H9 (cell line): Measurements from ENCODE around the gene PIK3C2B. TPM values are rescaled to one million over a fixed set of nuclear protein-coding genes. Genes with fewer than 3 reads are reported as not detected.

Source experiments
- DNase-seq: peaks from one replicate; pipeline ENCODE4 v3.0.0-alpha.2; 2017
- H2AFZ ChIP-seq: one replicate; pipeline ENCODE4 v1.6.1; 2013; ENCODE audit warnings: mild to moderate bottlenecking, low read length, control low read depth, moderate library complexity
- H2AK5ac ChIP-seq: 2 replicates; pipeline ENCODE4 v1.6.1; 2013; ENCODE audit warnings: low read length, control low read depth, mixed read lengths; ENCODE audit not compliant: insufficient read length
- H2BK120ac ChIP-seq: one replicate; pipeline ENCODE4 v1.6.1; 2013; ENCODE audit warnings: low read depth, mild to moderate bottlenecking, low read length, control low read depth, inconsistent platforms; ENCODE audit not compliant: poor library complexity, severe bottlenecking
- H2BK12ac ChIP-seq: 2 replicates; pipeline ENCODE4 v1.6.1; 2013; ENCODE audit warnings: low read length, control low read depth, mixed read lengths, low read depth; ENCODE audit not compliant: insufficient read length
- H2BK15ac ChIP-seq: 2 replicates; pipeline ENCODE4 v1.6.1; 2013; ENCODE audit warnings: low read depth, low read length, control low read depth
- H2BK20ac ChIP-seq: one replicate; pipeline ENCODE4 v1.6.1; 2013; ENCODE audit warnings: low read depth, mild to moderate bottlenecking, low read length, control low read depth, inconsistent platforms; ENCODE audit not compliant: poor library complexity, severe bottlenecking
- H2BK5ac ChIP-seq: 2 replicates; pipeline ENCODE4 v1.6.1; 2013; ENCODE audit warnings: low read length, control low read depth, mixed read lengths; ENCODE audit not compliant: insufficient read length
- H3K14ac ChIP-seq: 2 replicates; pipeline ENCODE4 v1.6.1; 2013; ENCODE audit warnings: low read length, control low read depth; ENCODE audit not compliant: insufficient read depth
- H3K18ac ChIP-seq: 2 replicates; pipeline ENCODE4 v1.6.1; 2013; ENCODE audit warnings: low read depth, mild to moderate bottlenecking, mixed read lengths, low read length, control low read depth; ENCODE audit not compliant: insufficient read length
- H3K23ac ChIP-seq: 2 replicates; pipeline ENCODE4 v1.6.1; 2013; ENCODE audit warnings: low read length, control low read depth, mixed read lengths, low read depth; ENCODE audit not compliant: insufficient read length
- H3K23me2 ChIP-seq: 2 replicates; pipeline ENCODE4 v1.6.1; 2013; ENCODE audit warnings: low read depth, mild to moderate bottlenecking, mixed read lengths, low read length, control low read depth; ENCODE audit not compliant: insufficient read length, poor library complexity, severe bottlenecking
- H3K27ac ChIP-seq: 2 replicates; pipeline ENCODE4 v1.5.1; 2013; ENCODE audit warnings: low read length, control low read depth, mixed read lengths, low read depth; ENCODE audit not compliant: insufficient read length
- H3K27me3 ChIP-seq: 2 replicates; pipeline ENCODE4 v1.6.1; 2013; ENCODE audit warnings: low read length, control low read depth, inconsistent platforms; ENCODE audit not compliant: insufficient read depth
- H3K4ac ChIP-seq: 2 replicates; pipeline ENCODE4 v1.6.1; 2013; ENCODE audit warnings: low read depth, mild to moderate bottlenecking, control low read depth, inconsistent platforms, low read length, moderate library complexity
- H3K4me1 ChIP-seq: 2 replicates; pipeline ENCODE4 v1.6.1; 2013; ENCODE audit warnings: low read length, control low read depth, inconsistent platforms; ENCODE audit not compliant: insufficient read depth
- H3K4me2 ChIP-seq: 2 replicates; pipeline ENCODE4 v1.6.1; 2013; ENCODE audit warnings: low read length, control low read depth, mixed read lengths; ENCODE audit not compliant: insufficient read length, insufficient read depth
- H3K56ac ChIP-seq: 2 replicates; pipeline ENCODE4 v1.6.1; 2013; ENCODE audit warnings: low read depth, mild to moderate bottlenecking, mixed read lengths, low read length, control low read depth; ENCODE audit not compliant: insufficient read length
- H3K79me1 ChIP-seq: 2 replicates; pipeline ENCODE4 v1.6.1; 2013; ENCODE audit warnings: low read depth, mild to moderate bottlenecking, moderate library complexity, low read length, control low read depth, inconsistent platforms; ENCODE audit not compliant: insufficient read depth, poor library complexity, severe bottlenecking
- H3K79me2 ChIP-seq: 2 replicates; pipeline ENCODE4 v1.6.1; 2013; ENCODE audit warnings: low read length, control low read depth, inconsistent platforms; ENCODE audit not compliant: insufficient read depth
- H3K9ac ChIP-seq: 2 replicates; pipeline ENCODE4 v1.6.1; 2013; ENCODE audit warnings: low read length, control low read depth, mixed read lengths; ENCODE audit not compliant: insufficient read length; ENCODE audit errors: extremely low read depth
- H3K9me3 ChIP-seq: one replicate; pipeline ENCODE4 v1.6.1; 2013; ENCODE audit warnings: low read depth, low read length, inconsistent platforms; ENCODE audit not compliant: control insufficient read depth
- H3T11ph ChIP-seq: one replicate; pipeline ENCODE4 v1.6.1; 2013; ENCODE audit warnings: mild to moderate bottlenecking, low read length, control low read depth, inconsistent platforms
- H4K20me1 ChIP-seq: one replicate; pipeline ENCODE4 v1.6.1; 2013; ENCODE audit not compliant: control insufficient read depth, insufficient read length, insufficient read depth
- H4K5ac ChIP-seq: 2 replicates; pipeline ENCODE4 v1.6.1; 2013; ENCODE audit warnings: low read depth, mild to moderate bottlenecking, mixed read lengths, low read length, control low read depth; ENCODE audit not compliant: insufficient read length
- H4K8ac ChIP-seq: replicated peaks from 2 replicates; pipeline ENCODE4 v1.6.1; 2013; ENCODE audit warnings: low read length, control low read depth, mixed read lengths, low read depth; ENCODE audit not compliant: insufficient read length
- H4K91ac ChIP-seq: 2 replicates; pipeline ENCODE4 v1.6.1; 2013; ENCODE audit warnings: low read depth, mild to moderate bottlenecking, moderate library complexity, mixed read lengths, low read length, control low read depth; ENCODE audit not compliant: insufficient read length
- H3K27ac Mint-ChIP-seq, 3 experiments: 2 replicates in 2 of 3; 3 replicates in 1 of 3; pipeline ENCODE4 v1.8.0; 2020 to 2021; ENCODE audit warnings: mixed read lengths in 3 of 3, mild to moderate bottlenecking in 1 of 3, moderate library complexity in 1 of 3
- H3K27me3 Mint-ChIP-seq: 2 replicates; pipeline ENCODE4 v1.8.0; 2021; ENCODE audit warnings: low read depth, mild to moderate bottlenecking, moderate library complexity, mixed read lengths
- H3K36me3 Mint-ChIP-seq, 3 experiments: 2 replicates in 2 of 3; 3 replicates in 1 of 3; pipeline ENCODE4 v1.8.0; 2020 to 2021; ENCODE audit warnings: low read depth in 3 of 3, mixed read lengths in 3 of 3; ENCODE audit not compliant: insufficient read depth in 1 of 3
- H3K4me1 Mint-ChIP-seq, 2 experiments: 2 replicates each; pipeline ENCODE4 v1.8.0; 2020; ENCODE audit warnings: mixed read lengths in 2 of 2
- H3K4me3 Mint-ChIP-seq, 2 experiments: 2 replicates in 1 of 2; 3 replicates in 1 of 2; pipeline ENCODE4 v1.8.0; 2020 to 2021; ENCODE audit warnings: mild to moderate bottlenecking in 2 of 2, mixed read lengths in 2 of 2, moderate library complexity in 1 of 2
- H3K9me3 Mint-ChIP-seq, 2 experiments: 2 replicates in 1 of 2; 3 replicates in 1 of 2; pipeline ENCODE4 v1.8.0; 2020; ENCODE audit warnings: mild to moderate bottlenecking in 2 of 2, mixed read lengths in 2 of 2, moderate library complexity in 1 of 2
- CTCF ChIP-seq: fragments of 200-600 bp; sonication (generic); conservative IDR thresholded peaks from 3 replicates; pipeline ENCODE4 v1.8.0; 2021; ENCODE audit warnings: antibody characterized with exemption, mild to moderate bottlenecking
- total RNA-seq: library from RNA; stranded (reverse); gene quantifications from 2 replicates; pipeline ENCODE4 v1.2.1, GENCODE V29; 2021

PIK3C2B gene
- total RNA-seq, 1 experiment from 2014 or later, result 13.1 TPM

GRCh38 chr1:204511366-204511765 lies 16.8 kb upstream of the PIK3C2B start:
- Mint-ChIP-seq H3K4me3 (no peak overlapping the region), H3K27ac (no peak overlapping the region), H3K27me3 (peaks cover 1% of the 10 kb centered on the region; the same call in 1 of the 2 replicates), H3K4me1 (no peaks in the 10 kb centered on the region), H3K9me3 (peaks cover 3% of the 10 kb centered on the region in 2 experiments; a peak in 3 of 5 replicates), H3K36me3 (peaks cover 0 to under 1% (median 0%) of the 10 kb centered on the region in 3 experiments; a peak in 1 of 7 replicates)
- TF ChIP-seq CTCF, result no peak
- Histone ChIP-seq H4K91ac (no peak overlapping the region), H2AFZ (no peak overlapping the region), H3K79me2 (no peaks in the 10 kb centered on the region), H3K27ac (no peak overlapping the region), H3K18ac (no peak overlapping the region), H2BK15ac (no peak overlapping the region), H3K23ac (no peak overlapping the region), H3K79me1 (no peaks in the 10 kb centered on the region), H2BK120ac (no peak overlapping the region), H3K4me2 (no peak overlapping the region), H2BK20ac (no peak overlapping the region), H3K23me2 (no peaks in the 10 kb centered on the region), H3K9ac (no peak overlapping the region), H3K9me3 (no peaks in the 10 kb centered on the region), H2BK5ac (no peak overlapping the region), H2BK12ac (no peak overlapping the region), H4K8ac (no peak overlapping the region), H3K14ac (no peak overlapping the region), H3K27me3 (no peaks in the 10 kb centered on the region), H3K56ac (no peak overlapping the region), H4K20me1 (no peaks in the 10 kb centered on the region), H3K4me1 (no peaks in the 10 kb centered on the region), H4K5ac (no peak overlapping the region), H2AK5ac (no peak overlapping the region), H3T11ph (no peak overlapping the region), H3K4ac (no peak overlapping the region)
- DNase-seq, result no peak
